Measurements from ENCODE around the gene TMEM45B. TPM values are rescaled to one million over a fixed set of nuclear protein-coding genes. Genes with fewer than 3 reads are reported as not detected.
"Not testable (repeated sequence)": the region's sequence is repeated elsewhere in the genome, so short reads cannot be mapped to it uniquely, and the experiment has no call there.

The TMEM45B gene
- total RNA-seq, 1 donor: not detected

- DNase-seq (ENCODE audit: insufficient read length, low spot score, missing footprints): no peak
- H3K27me3 ChIP-seq (ENCODE audit: insufficient read depth, low read length): no peaks in the 10 kb centered on the region
- H3K79me2 ChIP-seq (ENCODE audit: insufficient read depth, low read length): no peaks in the 10 kb centered on the region
- H3K4me2 ChIP-seq (ENCODE audit: insufficient read depth, low read length): no peak overlapping the region
- H3K4me3 ChIP-seq (ENCODE audit: insufficient read depth, low read length): no peak overlapping the region
- no peaks in the 10 kb centered on the region for H3K9me3 ChIP-seq (ENCODE audit: low read depth, low read length)
- H3K36me3 ChIP-seq (ENCODE audit: insufficient read depth, low read length): no peaks in the 10 kb centered on the region
- H3K4me1 ChIP-seq (ENCODE audit: insufficient read depth, low read length): no peaks in the 10 kb centered on the region
- no peak overlapping the region for H3K27ac ChIP-seq (ENCODE audit: low read depth, low read length)
- H4K20me1 ChIP-seq (ENCODE audit: insufficient read depth, low read length): no peaks in the 10 kb centered on the region
- no peak for TF ChIP-seq CTCF (IDR thresholded peaks at IDR 0.05; ENCODE audit: extremely low read depth, low read depth, low read length)
- H2AFZ ChIP-seq (ENCODE audit: low read length): no peak overlapping the region
Measured at GRCh38 chr11:129769059-129769458, 46.6 kb upstream of the TMEM45B start.

GRCh38 chr11:129770993-129771392 is 44.7 kb upstream of the TMEM45B start:
- H3K27me3 ChIP-seq (ENCODE audit: insufficient read depth, low read length): no peaks in the 10 kb centered on the region
- no peaks in the 10 kb centered on the region for H3K79me2 ChIP-seq (ENCODE audit: insufficient read depth, low read length)
- no peaks in the 10 kb centered on the region for H3K9me3 ChIP-seq (ENCODE audit: low read depth, low read length)
- H3K36me3 ChIP-seq (ENCODE audit: insufficient read depth, low read length): no peaks in the 10 kb centered on the region
- no peak overlapping the region for H3K4me2 ChIP-seq (ENCODE audit: insufficient read depth, low read length)
- TF ChIP-seq CTCF (IDR thresholded peaks at IDR 0.05; ENCODE audit: extremely low read depth, low read depth, low read length): no peak
- H4K20me1 ChIP-seq (ENCODE audit: insufficient read depth, low read length): no peaks in the 10 kb centered on the region
- H3K27ac ChIP-seq (ENCODE audit: low read depth, low read length): no peak overlapping the region
- no peaks in the 10 kb centered on the region for H3K4me1 ChIP-seq (ENCODE audit: insufficient read depth, low read length)
- no peak for DNase-seq (ENCODE audit: insufficient read length, low spot score, missing footprints)
- H2AFZ ChIP-seq (ENCODE audit: low read length): no peak overlapping the region
- H3K4me3 ChIP-seq (ENCODE audit: insufficient read depth, low read length): no peak overlapping the region

- H4K20me1 ChIP-seq (ENCODE audit: insufficient read depth, low read length); H3K4me1 ChIP-seq (ENCODE audit: insufficient read depth, low read length); H3K4me2 ChIP-seq (ENCODE audit: insufficient read depth, low read length); H2AFZ ChIP-seq (ENCODE audit: low read length); H3K27me3 ChIP-seq (ENCODE audit: insufficient read depth, low read length); H3K36me3 ChIP-seq (ENCODE audit: insufficient read depth, low read length); DNase-seq (ENCODE audit: insufficient read length, low spot score, missing footprints); H3K4me3 ChIP-seq (ENCODE audit: insufficient read depth, low read length); H3K27ac ChIP-seq (ENCODE audit: low read depth, low read length); H3K9me3 ChIP-seq (ENCODE audit: low read depth, low read length); H3K79me2 ChIP-seq (ENCODE audit: insufficient read depth, low read length): not testable (repeated sequence)
Measured at GRCh38 chr11:129771456-129771855, 44.2 kb upstream of the TMEM45B start.

GRCh38 chr11:129778877-129779276 is 36.8 kb upstream of the TMEM45B start:
- no peak for DNase-seq (ENCODE audit: insufficient read length, low spot score, missing footprints)
- no peak for TF ChIP-seq CTCF (IDR thresholded peaks at IDR 0.05; ENCODE audit: extremely low read depth, low read depth, low read length)
- Histone ChIP-seq H3K27ac (ENCODE audit: low read depth, low read length) (no peak overlapping the region), H3K36me3 (ENCODE audit: insufficient read depth, low read length) (no peaks in the 10 kb centered on the region), H3K9me3 (ENCODE audit: low read depth, low read length) (no peaks in the 10 kb centered on the region), H2AFZ (ENCODE audit: low read length) (no peak overlapping the region), H3K4me2 (ENCODE audit: insufficient read depth, low read length) (no peak overlapping the region), H3K79me2 (ENCODE audit: insufficient read depth, low read length) (no peaks in the 10 kb centered on the region), H3K27me3 (ENCODE audit: insufficient read depth, low read length) (peaks cover 10% of the 10 kb centered on the region), H3K4me3 (ENCODE audit: insufficient read depth, low read length) (no peak overlapping the region), H3K4me1 (ENCODE audit: insufficient read depth, low read length) (no peaks in the 10 kb centered on the region), H4K20me1 (ENCODE audit: insufficient read depth, low read length) (no peaks in the 10 kb centered on the region)

Measured in osteoblast (primary cell).